Activated CD8-positive, alpha-beta T cell treated with anti-CD3 and anti-CD28 coated beads, Interleukin-2, amount 10 ng/mL, durations not matched to agents 7 days and 5 days (primary cell): ENCODE data around the gene PHLDB3. TPM values are rescaled to one million over a fixed set of nuclear protein-coding genes. Genes with fewer than 3 reads are reported as not detected.
"Not testable (repeated sequence)": the region's sequence is repeated elsewhere in the genome, so short reads cannot be mapped to it uniquely, and the experiment has no call there.

Source experiments
- ATAC-seq: fragments of 150-1000 bp; cut with Tn5 transposase; one replicate; pipeline ENCODE4 v1.10.0; 2021; ENCODE audit warnings: moderate library complexity
- CTCF ChIA-PET: fragments of 350-600 bp; sonication (Branson Sonifier 250); formaldehyde crosslinking; loops from one replicate; lab custom pipeline; 2021; ENCODE audit warnings: antibody characterized with exemption; lab: Charles Lee
- POLR2A ChIA-PET: fragments of 350-600 bp; sonication (Branson Sonifier 250); formaldehyde crosslinking; loops from one replicate; lab custom pipeline; 2021; ENCODE audit warnings: antibody characterized with exemption; lab: Charles Lee
- DNase-seq: peaks from one replicate; pipeline ENCODE4 v3.0.0-alpha.2; 2020
- H3K27ac Mint-ChIP-seq: one replicate; pipeline ENCODE4 v1.8.0; 2021; ENCODE audit warnings: mild to moderate bottlenecking, mixed read lengths
- H3K27me3 Mint-ChIP-seq: one replicate; pipeline ENCODE4 v1.8.0; 2021; ENCODE audit warnings: low read depth, mixed read lengths
- H3K36me3 Mint-ChIP-seq: one replicate; pipeline ENCODE4 v1.8.0; 2021; ENCODE audit warnings: low read depth, mixed read lengths
- H3K4me1 Mint-ChIP-seq: one replicate; pipeline ENCODE4 v1.8.0; 2021; ENCODE audit warnings: low read depth, mixed read lengths
- H3K4me3 Mint-ChIP-seq: one replicate; pipeline ENCODE4 v1.8.0; 2021; ENCODE audit warnings: mild to moderate bottlenecking, mixed read lengths
- H3K9me3 Mint-ChIP-seq: one replicate; pipeline ENCODE4 v1.8.0; 2022; ENCODE audit warnings: mixed read lengths; ENCODE audit not compliant: insufficient read depth
- total RNA-seq, 2 experiments: library from RNA; stranded (reverse); gene quantifications; one replicate each; pipeline ENCODE4 v1.2.3, GENCODE V29; 2021

PHLDB3 gene
- total RNA-seq, 2 experiments from 2014 or later = 14.9 to 15.5 TPM

- CTCF ChIA-PET = interaction anchor here (1.0 to 17.5 kb wide), 7 partner anchors 8 to 99 kb away, joined by 3 to 387 read pairs (median 13); partner anchors contain the start of genes IRGQ and ZNF576
- peak within 1 kb of the TSS; percentile 68 for H3K27ac Mint-ChIP-seq
- DNase-seq (peak; percentile 83), ATAC-seq (peak; percentile 92)
- POLR2A ChIA-PET = interaction anchor here (1.0 to 1.1 kb wide), 2 partner anchors 8 to 68 kb away, joined by 3 read pairs; no protein-coding TSS in a partner anchor
- H3K9me3 Mint-ChIP-seq = no peaks in the 10 kb centered on the region
- peaks cover 8% of the 10 kb centered on the region for H3K36me3 Mint-ChIP-seq
- peak within 1 kb of the TSS; percentile 95 for H3K4me3 Mint-ChIP-seq
- no peaks in the 10 kb centered on the region for H3K27me3 Mint-ChIP-seq
- peaks cover 29% of the 10 kb centered on the region for H3K4me1 Mint-ChIP-seq
Measured at GRCh38 chr19:43526884-43527859, 22.6 kb upstream of the PHLDB3 start, which contains the start of gene ETHE1. TSS of gene ETHE1 (minus strand) at chr19:43527201. CDS start at chr19:43527177, 24 bp downstream.

DNA sequence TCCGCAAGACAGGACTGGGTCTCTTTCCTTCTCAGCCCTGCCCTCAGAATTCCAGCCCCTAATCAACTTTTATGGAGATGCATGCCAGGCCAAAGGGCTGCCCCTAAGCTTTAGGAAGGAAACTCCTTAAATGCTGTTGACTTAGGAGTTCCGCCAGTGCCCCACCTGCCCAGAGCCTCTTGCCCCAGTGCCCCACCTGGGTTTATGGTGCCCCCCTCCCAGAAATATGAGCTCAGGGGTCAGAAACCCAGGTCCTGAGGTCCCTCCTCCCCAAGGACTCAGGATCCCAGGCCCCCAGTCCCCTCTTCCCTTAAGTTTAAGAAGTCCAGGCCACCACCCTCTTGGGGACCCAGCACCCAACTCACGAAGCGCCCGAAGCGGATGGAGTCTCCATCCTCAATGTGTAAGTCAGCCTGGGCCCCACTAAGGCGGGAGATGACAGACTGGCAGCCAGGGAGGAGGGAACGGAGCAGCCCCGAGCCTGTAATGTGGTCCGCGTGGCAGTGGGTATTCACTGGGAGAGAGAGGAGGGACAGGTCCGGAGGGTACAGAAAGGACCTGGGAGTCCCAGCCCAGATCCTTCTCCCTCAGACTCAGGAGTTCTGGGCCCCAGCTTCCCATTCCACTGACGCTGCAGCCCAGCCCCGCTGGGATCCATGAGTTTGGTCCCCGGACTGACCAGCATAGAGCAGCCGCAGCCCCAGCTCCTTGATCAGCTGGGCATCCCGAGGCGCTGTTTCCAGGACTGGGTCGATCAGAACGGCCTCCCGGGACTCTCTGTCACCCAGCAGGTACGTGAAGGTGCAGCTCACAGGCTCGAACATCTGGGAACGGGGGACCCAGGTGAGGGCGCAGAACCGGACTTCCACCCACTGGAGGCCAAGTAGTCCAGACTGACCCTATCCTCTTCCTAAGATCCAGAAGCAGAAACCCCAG lies 21.6 kb upstream of the PHLDB3 start:
- Mint-ChIP-seq H3K27me3 (no peaks in the 10 kb centered on the region), H3K36me3 (peaks cover 8% of the 10 kb centered on the region), H3K4me3 (peak overlapping the region; percentile 95), H3K9me3 (no peaks in the 10 kb centered on the region), H3K4me1 (peaks cover 25% of the 10 kb centered on the region), H3K27ac (peak overlapping the region; percentile 68)
- POLR2A ChIA-PET = interaction anchor here (2.2 kb wide), 1 partner anchor 87 kb away, joined by 7 read pairs; no protein-coding TSS in a partner anchor
- ATAC-seq = peak; percentile 33
- CTCF ChIA-PET = interaction anchor here (0.8 to 17.5 kb wide), 9 partner anchors 8 to 95 kb away, joined by 3 to 387 read pairs (median 9); partner anchors contain the start of genes IRGQ and ZNF576
- DNase-seq = peak; percentile 42

DNA sequence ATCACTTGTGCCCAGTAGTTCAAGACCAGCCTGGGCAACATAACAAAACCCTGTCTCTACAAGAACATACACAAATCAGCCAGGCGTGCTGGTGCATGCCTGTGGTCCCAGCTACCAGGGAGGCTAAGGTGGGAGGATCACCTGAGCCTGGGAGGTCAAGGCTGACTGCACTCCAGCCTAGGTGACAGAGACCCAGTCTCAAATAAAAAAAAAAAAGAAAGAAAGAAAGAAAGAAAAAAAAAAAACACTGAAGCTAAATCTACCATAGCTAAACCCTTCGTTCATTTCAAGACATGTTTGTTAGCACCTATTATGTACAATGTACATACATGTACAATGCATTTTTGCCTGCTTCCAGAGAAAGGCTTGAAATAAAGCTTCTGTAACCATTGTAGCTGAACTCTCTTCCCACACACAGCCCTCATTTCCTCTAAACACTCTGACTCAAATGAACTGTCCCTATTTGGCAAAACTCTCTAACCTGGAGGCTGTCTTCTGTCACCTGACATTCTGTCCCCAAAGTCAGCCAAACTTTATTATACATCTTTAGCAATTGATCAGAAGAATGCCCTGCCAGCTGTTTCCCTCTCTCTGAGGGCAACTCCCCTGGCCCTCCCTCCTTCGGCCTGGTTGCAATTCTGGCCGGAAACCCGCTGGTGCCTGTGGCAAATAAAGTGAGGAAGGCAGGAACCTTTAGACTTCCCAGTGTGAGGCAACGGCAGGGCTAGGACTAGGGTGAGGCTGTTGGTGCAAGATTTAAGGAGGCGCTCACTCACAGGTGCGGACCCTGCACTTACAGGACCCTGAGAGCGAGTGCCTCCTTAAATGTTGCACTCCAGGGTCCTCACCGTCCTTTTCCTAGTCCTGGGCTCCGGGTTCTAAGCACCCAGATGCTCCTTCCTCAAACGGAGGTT lies 20.6 kb upstream of the PHLDB3 start:
- DNase-seq (peak; percentile 49), ATAC-seq (peak; percentile 47)
- H3K36me3 Mint-ChIP-seq = peaks cover 8% of the 10 kb centered on the region
- no peaks in the 10 kb centered on the region for H3K9me3 Mint-ChIP-seq
- H3K27ac Mint-ChIP-seq = peak overlapping the region; percentile 68
- peaks cover 25% of the 10 kb centered on the region for H3K4me1 Mint-ChIP-seq
- POLR2A ChIA-PET = interaction anchor here (1.0 to 2.2 kb wide), 5 partner anchors 8 to 86 kb away, joined by 3 to 7 read pairs (median 5); partner anchors contain the start of genes PHLDB3 and ZNF575
- H3K4me3 Mint-ChIP-seq = peak overlapping the region; percentile 95
- CTCF ChIA-PET = interaction anchor here (1.0 to 17.5 kb wide), 13 partner anchors 8 to 98 kb away, joined by 3 to 387 read pairs (median 5); partner anchors contain the start of genes IRGQ, ZNF575 and ZNF576
- H3K27me3 Mint-ChIP-seq = no peaks in the 10 kb centered on the region

- Mint-ChIP-seq H3K4me1 (peaks cover 29% of the 10 kb centered on the region), H3K36me3 (peaks cover 12% of the 10 kb centered on the region)
- H3K27me3 Mint-ChIP-seq, H3K27ac Mint-ChIP-seq, H3K4me3 Mint-ChIP-seq, ATAC-seq, H3K9me3 Mint-ChIP-seq, DNase-seq: not testable (repeated sequence)
- POLR2A ChIA-PET = interaction anchor here (1.4 kb wide), 1 partner anchor 9 kb away, joined by 5 read pairs; the partner anchor contains the start of gene ZNF575
- CTCF ChIA-PET = interaction anchor here (1.8 to 17.5 kb wide), 2 partner anchors 77 to 91 kb away, joined by 10 to 387 read pairs; no protein-coding TSS in a partner anchor
Measured at GRCh38 chr19:43523696-43524095, 19.1 kb upstream of the PHLDB3 start.

- H3K36me3 Mint-ChIP-seq = peaks cover 12% of the 10 kb centered on the region
- H3K27ac Mint-ChIP-seq = peak overlapping the region; percentile 69
- POLR2A ChIA-PET = no interaction called here
- no peaks in the 10 kb centered on the region for H3K27me3 Mint-ChIP-seq
- H3K4me3 Mint-ChIP-seq = no peak overlapping the region
- DNase-seq = no peak
- CTCF ChIA-PET = interaction anchor here (17.5 kb wide), 1 partner anchor 77 kb away, joined by 387 read pairs; no protein-coding TSS in a partner anchor
- H3K4me1 Mint-ChIP-seq = peaks cover 27% of the 10 kb centered on the region
- H3K9me3 Mint-ChIP-seq = no peaks in the 10 kb centered on the region
- no peak for ATAC-seq
Measured at GRCh38 chr19:43522929-43523328, 18.4 kb upstream of the PHLDB3 start.

DNA sequence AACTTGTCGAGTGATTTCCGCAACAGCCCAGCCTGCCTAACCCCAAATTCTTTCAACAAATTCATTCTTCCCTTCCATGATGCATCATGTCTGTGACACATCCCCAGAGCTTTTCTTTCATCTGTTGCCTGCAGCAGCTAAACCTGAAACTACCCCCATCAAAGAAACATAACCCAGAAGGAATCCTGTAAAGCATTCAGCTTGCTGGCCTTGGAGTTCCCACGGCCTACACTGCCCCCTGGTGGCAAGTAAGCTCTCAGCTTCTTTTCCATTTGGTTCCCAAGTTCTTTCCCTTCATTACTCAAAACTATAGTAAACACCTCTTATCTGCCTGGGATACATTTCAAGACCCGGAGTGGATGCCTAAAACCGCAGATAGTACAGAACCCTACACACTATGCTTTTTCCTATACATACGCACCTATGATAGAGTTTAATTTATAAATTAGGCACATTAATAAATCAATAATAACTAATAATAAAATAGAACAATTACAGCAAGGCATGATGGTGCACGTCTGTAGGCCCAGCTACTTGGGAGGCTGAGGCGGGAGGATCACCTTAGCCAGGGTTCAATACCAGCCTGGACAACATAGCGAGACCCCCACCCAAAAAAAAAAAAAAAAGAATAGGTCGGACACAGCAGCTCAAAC lies 15.0 kb upstream of the PHLDB3 start:
- H3K27ac Mint-ChIP-seq = peak overlapping the region; percentile 7
- DNase-seq (peak; percentile 83), ATAC-seq (peak; percentile 71)
- no peak overlapping the region for H3K4me3 Mint-ChIP-seq
- H3K4me1 Mint-ChIP-seq = peaks cover 14% of the 10 kb centered on the region
- H3K36me3 Mint-ChIP-seq = peaks cover 12% of the 10 kb centered on the region
- no peaks in the 10 kb centered on the region for H3K9me3 Mint-ChIP-seq
- H3K27me3 Mint-ChIP-seq = no peaks in the 10 kb centered on the region
- CTCF ChIA-PET = interaction anchor here (0.6 to 17.5 kb wide), 31 partner anchors 9 to 149 kb away, joined by 3 to 387 read pairs (median 5); partner anchors contain the start of genes IRGQ, PHLDB3, ZNF575 and ZNF576
- POLR2A ChIA-PET = interaction anchor here (0.7 to 1.7 kb wide), 3 partner anchors 9 to 87 kb away, joined by 3 to 9 read pairs (median 7); no protein-coding TSS in a partner anchor

DNA sequence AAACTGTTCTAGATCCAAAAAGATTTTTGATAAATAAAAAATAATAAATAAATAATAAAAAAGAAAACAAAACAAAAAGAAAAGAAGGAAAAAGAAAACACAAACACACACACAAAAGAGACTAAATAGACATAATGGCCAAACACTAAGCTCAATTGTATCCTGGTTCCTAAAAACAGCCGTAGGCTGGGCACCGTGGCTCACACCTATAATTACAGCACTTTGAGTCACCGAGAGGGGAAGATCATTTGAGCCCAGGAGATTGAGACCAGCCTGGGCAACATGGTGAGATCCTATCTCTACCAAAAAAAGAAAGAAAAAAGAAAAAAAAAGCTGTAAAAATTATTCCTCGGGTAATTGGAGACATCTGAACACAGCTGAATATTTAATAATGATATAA lies 13.5 kb upstream of the PHLDB3 start:
- Mint-ChIP-seq H3K27me3 (no peaks in the 10 kb centered on the region), H3K36me3 (peaks cover 16% of the 10 kb centered on the region), H3K4me1 (peaks cover 10% of the 10 kb centered on the region), H3K4me3 (no peak overlapping the region), H3K27ac (no peak overlapping the region), H3K9me3 (no peaks in the 10 kb centered on the region)
- no peak for DNase-seq
- CTCF ChIA-PET = interaction anchor here (0.6 to 17.5 kb wide), 11 partner anchors 8 to 93 kb away, joined by 3 to 387 read pairs (median 8); partner anchors contain the start of gene PHLDB3
- POLR2A ChIA-PET = interaction anchor here (0.6 to 0.9 kb wide), 4 partner anchors 14 to 71 kb away, joined by 3 to 5 read pairs (median 4); partner anchors contain the start of gene PHLDB3
- no peak for ATAC-seq

DNA sequence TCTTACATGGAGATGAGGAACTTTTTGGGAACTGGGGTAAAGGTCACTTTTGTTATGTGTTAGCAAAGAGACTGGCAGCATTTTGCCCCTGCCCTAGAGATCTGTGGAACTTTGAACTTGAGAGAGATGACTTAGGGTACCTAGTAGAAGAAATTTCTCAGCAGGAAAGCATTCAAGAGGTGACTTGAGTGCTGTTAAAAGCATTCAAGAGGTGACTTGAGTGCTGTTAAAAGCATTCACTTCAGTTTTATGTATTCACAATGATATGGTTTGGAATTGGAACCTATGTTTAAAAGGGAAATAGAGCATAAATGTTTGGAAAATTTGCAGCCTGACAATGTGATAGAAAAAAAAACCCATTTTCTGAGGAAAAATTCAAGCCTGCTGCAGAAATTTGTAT lies 7.9 kb upstream of the PHLDB3 start:
- CTCF ChIA-PET, H3K9me3 Mint-ChIP-seq, POLR2A ChIA-PET, H3K27me3 Mint-ChIP-seq, ATAC-seq, DNase-seq, H3K27ac Mint-ChIP-seq, H3K4me1 Mint-ChIP-seq, H3K4me3 Mint-ChIP-seq: not testable (repeated sequence)
- H3K36me3 Mint-ChIP-seq = peaks cover 36% of the 10 kb centered on the region

- CTCF ChIA-PET = no interaction called here
- Mint-ChIP-seq H3K27ac (no peak overlapping the region), H3K9me3 (no peaks in the 10 kb centered on the region), H3K27me3 (no peaks in the 10 kb centered on the region), H3K4me3 (no peak overlapping the region), H3K36me3 (peaks cover 39% of the 10 kb centered on the region), H3K4me1 (peaks cover 1% of the 10 kb centered on the region)
- POLR2A ChIA-PET = no interaction called here
- DNase-seq (no peak), ATAC-seq (no peak)
Measured at GRCh38 chr19:43511324-43511723, 6.8 kb upstream of the PHLDB3 start.
